ENCODE measurements around the gene BRMS1. TPM values are rescaled to one million over a fixed set of nuclear protein-coding genes. Genes with fewer than 3 reads are reported as not detected.

BRMS1 gene
- total and polyA plus RNA-seq, 10 of the 15 experiments (the other 5 are each of a cell fraction or from before 2014, with no cell fraction given): 2.1 to 85.3 (median 48.5) TPM

- no peak for TF ChIP-seq NFYA (IDR thresholded peaks at IDR 0.05; ENCODE audit: borderline replicate concordance, low read depth, low read length)
- no peak for TF ChIP-seq RUNX3 (IDR thresholded peaks at IDR 0.05; ENCODE audit: low read length)
- TF ChIP-seq SPI1 (IDR thresholded peaks at IDR 0.05; ENCODE audit: borderline replicate concordance, insufficient read depth, low read depth, low read length): no peak
- TF ChIP-seq SP1 (IDR thresholded peaks at IDR 0.05; ENCODE audit: low read depth, low read length): no peak
- TF ChIP-seq ZBTB11 (CRISPR knock-in tag; IDR thresholded peaks at IDR 0.05): no peak
- no peak for TF ChIP-seq RELB (IDR thresholded peaks at IDR 0.05; ENCODE audit: low read depth)
- no peak for TF ChIP-seq BMI1 (IDR thresholded peaks at IDR 0.05; ENCODE audit: borderline replicate concordance)
- 0 out of 2 replicates have a peak, but pooled peaks have one; percentile 6 for TF ChIP-seq CBX5 (IDR thresholded peaks at IDR 0.05; ENCODE audit: low read depth)
- peak in 1 of 2 experiments; percentile 75; a peak in 2 of 3 replicates for TF ChIP-seq EGR1 (IDR thresholded peaks at IDR 0.05; ENCODE audit: borderline replicate concordance in 1 of 2, low read depth in 2 of 2, low read length in 2 of 2)
- 0 out of 2 replicates have a peak, but pooled peaks have one; percentile 41 for TF ChIP-seq DPF2 (IDR thresholded peaks at IDR 0.05)
These were observed 26.9 kb upstream of the BRMS1 start, which contains the start of gene SLC29A2 (continued) for GRCh38 chr11:66371627-66372415.

Measured in GM12878 (cell line).